Frontal cortex (tissue), 4 donors: ENCODE measurements around the gene MYBBP1A. TPM values are rescaled to one million over a fixed set of nuclear protein-coding genes. Genes with fewer than 3 reads are reported as not detected.
A peak's percentile ranks its signal among the peaks of the same experiment; 100 is the strongest.
"Not testable (repeated sequence)": the region's sequence is repeated elsewhere in the genome, so short reads cannot be mapped to it uniquely, and the experiment has no call there.

Experiments
- DNase-seq, 2 donors: peaks; one replicate each; pipeline ENCODE4 v3.0.0; 2012; ENCODE audit warnings: low spot score in 2 of 2
- FAIRE-seq: peaks from 2 replicates; lab custom pipeline; 2012; peaks lifted over from hg19 to GRCh38; lab: Jason Lieb, UNC
- total RNA-seq: library from RNA; depleted of rRNA; stranded (reverse); fragments of >200 nt; gene quantifications from one replicate; pipeline ENCODE4 v1.2.3, GENCODE V29; 2014
- donor health status: control.
- donor health status: control.
- donor health status: control.

Gene MYBBP1A
- total RNA-seq, 1 donor from 2014 or later = 30.2 TPM

DNA sequence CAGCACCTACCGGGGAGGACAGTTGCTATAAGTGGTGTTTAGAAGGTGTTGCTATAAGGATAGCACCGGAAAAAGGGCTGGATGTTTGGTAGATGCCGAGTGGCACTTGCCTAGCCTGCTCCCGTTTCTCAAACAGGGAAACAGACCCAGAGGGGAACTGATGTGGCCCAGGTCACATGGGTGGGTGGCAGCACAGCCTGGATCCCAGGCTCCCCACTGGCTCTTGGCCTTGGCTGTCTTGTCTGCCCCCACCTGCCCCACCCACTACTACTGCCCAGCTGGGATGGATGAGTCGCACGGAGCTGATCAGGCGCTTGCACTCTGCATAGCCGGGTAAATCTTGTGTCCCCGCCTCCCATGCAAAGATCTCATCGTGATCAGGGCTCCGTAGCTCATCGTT is 36.3 kb upstream of the MYBBP1A start:
- FAIRE-seq (no peak), DNase-seq (no peak)

DNA sequence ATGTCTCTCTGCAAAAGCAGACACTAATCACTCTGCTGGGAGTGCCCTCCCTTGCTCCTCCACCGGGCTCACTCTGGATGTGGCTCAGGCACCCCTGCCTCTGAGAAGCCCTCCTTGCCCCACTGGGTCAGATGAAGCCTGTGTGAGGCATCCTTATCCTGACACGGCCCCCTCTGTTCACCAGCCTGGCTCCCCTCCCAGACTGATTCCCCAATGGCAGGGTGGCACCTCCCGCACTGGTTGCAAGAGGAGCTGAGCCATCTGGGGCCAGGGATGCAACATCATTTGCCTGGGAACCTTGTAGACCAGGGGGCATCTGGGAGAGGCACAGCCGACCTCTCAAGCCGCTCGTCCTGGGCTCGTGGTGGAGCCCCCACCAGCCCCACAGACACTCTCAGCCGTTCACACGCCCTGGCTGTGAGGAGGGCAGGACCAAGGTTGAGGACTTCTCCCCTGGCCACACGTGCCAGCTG is 35.8 kb upstream of the MYBBP1A start:
- no peak for FAIRE-seq

DNA sequence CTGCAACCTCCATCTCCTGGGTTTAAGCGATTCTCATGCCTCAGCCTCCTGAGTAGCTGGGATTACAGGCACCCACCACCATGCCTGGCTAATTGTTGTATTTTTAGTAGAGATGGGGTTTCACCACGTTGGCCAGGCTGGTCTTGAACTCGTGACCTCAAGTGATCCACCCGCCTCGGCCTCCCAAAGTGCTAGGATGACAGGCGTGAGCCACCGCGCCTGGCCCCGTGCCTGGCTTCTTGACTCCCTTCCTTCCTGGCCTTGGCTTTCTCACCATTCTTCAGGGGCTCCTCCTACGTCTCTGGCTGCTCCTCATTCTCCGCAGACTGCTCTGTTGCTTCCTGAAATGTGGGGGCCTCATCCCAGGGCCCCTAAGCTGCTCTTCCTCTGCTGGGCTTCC is 34.9 kb upstream of the MYBBP1A start:
- DNase-seq, FAIRE-seq: not testable (repeated sequence)

More for the DNA sequence above, 35.8 kb upstream of the MYBBP1A start:
- no peak for DNase-seq

- FAIRE-seq (no peak), DNase-seq (no peak)
Observed at GRCh38 chr17:4588898-4589625, 33.9 kb upstream of the MYBBP1A start.

- FAIRE-seq (no peak), DNase-seq (no peak)
Observed at GRCh38 chr17:4588391-4588790, 33.2 kb upstream of the MYBBP1A start.

DNA sequence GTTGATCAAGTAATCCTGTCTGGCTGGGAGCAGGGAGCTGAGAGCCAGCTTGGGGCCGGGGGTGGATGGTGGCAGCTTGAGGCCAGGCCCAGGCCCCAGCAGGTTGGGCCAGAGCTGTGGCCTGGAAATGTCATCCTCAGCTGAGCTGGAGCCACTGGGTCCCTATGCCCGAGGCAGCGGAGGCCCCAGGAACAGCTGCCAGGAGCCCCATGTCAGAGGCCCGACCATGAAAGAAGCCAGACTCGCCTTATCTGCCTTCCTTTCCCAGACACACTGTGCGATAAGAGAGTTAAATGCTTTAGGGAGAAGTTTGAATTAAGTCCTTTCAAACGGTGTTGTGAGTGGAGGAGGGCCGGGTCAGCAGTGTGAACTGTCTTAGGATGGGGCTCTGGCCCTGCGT is 32.6 kb upstream of the MYBBP1A start:
- FAIRE-seq = no peak
- DNase-seq = no peak

DNA sequence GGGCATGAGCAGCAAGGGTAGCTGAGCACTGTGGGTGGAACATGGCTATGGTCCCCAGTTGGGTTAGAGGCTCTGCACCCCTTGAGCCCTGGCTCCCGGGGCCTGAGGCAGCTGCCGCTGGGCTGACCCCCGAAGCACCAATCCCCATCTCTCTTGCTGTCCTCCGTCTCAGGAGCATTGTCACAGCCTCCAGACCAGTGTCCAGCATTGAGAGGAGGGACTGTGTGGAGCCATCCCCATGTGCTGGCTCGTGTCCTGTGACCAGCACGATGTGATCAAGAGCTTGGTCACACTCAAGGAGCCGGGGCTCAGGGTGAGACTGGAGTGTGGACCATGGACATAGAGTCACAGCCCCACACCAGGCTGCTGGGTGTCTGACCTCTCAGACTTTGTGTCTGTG is 32.0 kb upstream of the MYBBP1A start:
- FAIRE-seq (no peak), DNase-seq (no peak)

DNA sequence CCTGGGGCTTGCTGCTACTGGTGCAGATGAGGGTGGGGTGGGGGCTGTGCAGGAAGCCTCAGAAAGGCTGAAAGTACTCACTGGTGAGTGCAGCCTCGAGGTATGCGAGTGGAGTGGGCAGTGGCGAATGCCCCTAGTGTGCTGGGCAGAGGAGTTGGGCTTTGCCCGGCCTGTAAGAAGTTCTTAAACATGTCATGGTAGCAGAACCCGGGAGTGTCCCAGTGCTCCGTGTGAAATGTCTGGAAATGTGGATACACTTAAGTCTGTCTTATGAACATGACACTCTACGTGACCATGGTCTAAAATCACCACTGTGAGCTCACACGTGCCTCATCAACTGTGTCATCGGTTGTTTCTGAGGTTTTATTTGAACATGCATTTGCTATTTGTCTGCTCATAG is 30.9 kb upstream of the MYBBP1A start:
- DNase-seq = no peak
- FAIRE-seq = no peak

DNA sequence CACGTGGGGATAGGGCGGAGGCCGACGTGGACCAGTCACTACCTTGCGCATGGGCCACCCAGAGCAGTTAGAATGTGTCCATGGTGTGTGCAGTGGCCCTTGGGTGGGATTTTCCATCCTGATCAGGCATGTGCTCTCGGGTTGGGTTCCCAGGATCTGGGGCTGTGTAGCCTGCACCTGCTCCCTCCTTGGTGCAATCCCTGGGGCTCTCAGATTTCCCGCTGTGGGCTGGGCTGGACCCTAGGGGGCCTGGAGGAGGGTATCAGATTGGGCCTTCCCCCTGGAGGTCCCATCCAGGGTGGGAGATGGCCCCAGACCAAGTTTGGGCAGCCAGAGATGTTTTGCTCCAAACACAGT is 30.4 kb upstream of the MYBBP1A start:
- FAIRE-seq (no peak), DNase-seq (no peak)

DNA sequence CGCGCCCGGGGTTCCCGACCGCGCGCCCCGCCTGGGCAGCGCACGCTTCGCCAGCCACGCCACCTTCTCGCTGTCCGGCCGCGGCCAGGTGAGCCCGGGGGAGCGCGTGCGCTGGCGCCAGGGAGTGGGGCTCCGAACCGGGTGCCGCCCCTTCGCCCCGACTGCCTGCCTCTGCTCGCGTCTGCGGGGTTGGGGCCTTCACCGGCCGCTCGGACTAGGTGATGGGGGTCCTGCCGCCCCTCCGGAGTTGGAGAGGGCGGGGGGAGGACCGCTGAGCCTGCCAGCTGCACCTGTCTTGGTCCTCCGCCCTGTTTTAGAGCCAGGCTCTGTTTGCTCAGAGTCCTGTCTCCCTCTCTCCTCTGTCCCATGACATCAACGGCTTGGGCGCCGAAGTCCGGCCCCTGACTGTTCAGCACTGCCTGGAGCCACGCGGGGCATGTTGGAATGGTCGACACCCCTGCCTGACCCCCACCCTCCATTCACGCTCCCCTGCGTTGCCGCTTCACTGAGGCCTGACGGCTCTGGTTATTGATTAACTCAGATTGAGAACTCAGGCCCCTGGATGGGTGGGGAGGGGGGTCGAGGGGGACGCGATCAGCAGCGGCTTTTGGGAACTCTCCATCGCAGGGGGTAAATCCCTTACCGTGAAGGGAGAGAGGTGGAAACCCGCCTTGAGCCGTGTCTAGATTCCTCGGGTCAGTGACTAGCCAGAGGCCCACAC is 29.9 kb upstream of the MYBBP1A start:
- FAIRE-seq = no peak
- DNase-seq = no peak

- DNase-seq (peak in 1 of 2 donors; percentile 73), FAIRE-seq (no peak)
Observed at GRCh38 chr17:4584101-4584916, 29.1 kb upstream of the MYBBP1A start, which contains the start of gene SMTNL2. SMTNL2 (plus strand) TSS chr17:4584529; CDS start chr17:4584606, 77 bp downstream.

DNA sequence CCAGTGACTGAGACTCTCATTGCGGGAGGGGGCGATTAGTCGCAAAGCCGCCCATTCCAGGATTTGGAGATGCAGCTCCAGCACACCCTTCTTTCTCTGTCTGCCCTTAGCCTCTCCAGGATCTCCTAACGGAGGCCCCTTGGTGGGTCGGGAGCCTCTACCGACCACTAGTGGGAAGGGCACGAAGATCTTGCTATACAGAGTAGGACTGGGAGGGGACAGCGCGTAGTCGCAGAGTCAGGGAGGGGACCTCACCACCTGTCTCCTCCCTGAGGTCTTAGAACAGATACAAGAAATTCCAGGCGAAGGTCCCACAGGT is 28.6 kb upstream of the MYBBP1A start:
- peak in 1 of 2 donors; percentile 51 for DNase-seq
- FAIRE-seq = no peak

GRCh38 chr17:4583206-4583605 is 28.0 kb upstream of the MYBBP1A start:
- FAIRE-seq (no peak), DNase-seq (no peak)

DNA sequence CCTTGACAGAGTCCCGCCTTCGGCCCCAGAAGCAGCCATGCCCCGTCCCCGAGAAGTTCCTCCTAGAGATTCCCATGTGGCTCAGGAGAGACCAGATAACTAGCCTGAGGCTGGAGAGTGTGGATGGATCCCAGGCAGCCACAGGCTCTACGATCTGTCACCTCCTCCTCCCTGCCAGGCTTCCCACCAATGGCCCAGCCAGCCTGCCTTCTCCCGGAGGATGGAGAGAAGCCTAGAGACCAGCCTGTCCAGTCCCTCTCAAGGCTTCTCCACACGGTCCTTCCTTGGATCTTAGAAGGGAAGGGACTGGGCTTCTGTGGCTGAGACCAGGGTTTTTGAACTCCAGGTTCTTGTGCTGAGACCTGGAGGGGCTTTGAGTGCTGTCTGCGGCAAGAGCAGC is 27.5 kb upstream of the MYBBP1A start:
- FAIRE-seq = no peak

GRCh38 chr17:4582101-4582501 is 26.9 kb upstream of the MYBBP1A start:
- DNase-seq (no peak), FAIRE-seq (no peak)

More for the DNA sequence above, 27.5 kb upstream of the MYBBP1A start:
- no peak for DNase-seq

DNA sequence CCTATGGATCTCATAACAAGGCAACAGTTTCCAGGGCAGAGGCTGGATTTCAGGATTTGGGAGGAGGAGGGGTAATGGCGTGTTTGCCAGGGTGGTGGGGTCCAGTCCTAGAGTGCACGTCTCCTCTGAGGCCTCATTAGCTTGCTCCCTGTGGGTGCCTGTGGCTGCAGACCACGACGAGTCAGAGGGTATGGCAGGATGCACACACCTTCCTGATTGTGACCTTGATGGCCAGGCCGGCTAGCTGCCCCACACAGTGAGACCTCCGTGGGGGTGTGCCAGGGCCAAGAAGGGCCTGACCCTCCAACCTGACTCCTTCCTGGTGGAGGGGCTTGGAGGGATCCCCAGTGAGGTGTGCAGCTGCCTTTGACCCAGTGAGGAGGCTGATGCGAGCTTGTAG is 25.1 kb upstream of the MYBBP1A start:
- FAIRE-seq (no peak), DNase-seq (no peak)

- FAIRE-seq = no peak
Observed at GRCh38 chr17:4579678-4580077, 24.5 kb upstream of the MYBBP1A start.

GRCh38 chr17:4578349-4578748 is 23.2 kb upstream of the MYBBP1A start:
- FAIRE-seq, DNase-seq: not testable (repeated sequence)

More at GRCh38 chr17:4579678-4580077, 24.5 kb upstream of the MYBBP1A start:
- DNase-seq = no peak

DNA sequence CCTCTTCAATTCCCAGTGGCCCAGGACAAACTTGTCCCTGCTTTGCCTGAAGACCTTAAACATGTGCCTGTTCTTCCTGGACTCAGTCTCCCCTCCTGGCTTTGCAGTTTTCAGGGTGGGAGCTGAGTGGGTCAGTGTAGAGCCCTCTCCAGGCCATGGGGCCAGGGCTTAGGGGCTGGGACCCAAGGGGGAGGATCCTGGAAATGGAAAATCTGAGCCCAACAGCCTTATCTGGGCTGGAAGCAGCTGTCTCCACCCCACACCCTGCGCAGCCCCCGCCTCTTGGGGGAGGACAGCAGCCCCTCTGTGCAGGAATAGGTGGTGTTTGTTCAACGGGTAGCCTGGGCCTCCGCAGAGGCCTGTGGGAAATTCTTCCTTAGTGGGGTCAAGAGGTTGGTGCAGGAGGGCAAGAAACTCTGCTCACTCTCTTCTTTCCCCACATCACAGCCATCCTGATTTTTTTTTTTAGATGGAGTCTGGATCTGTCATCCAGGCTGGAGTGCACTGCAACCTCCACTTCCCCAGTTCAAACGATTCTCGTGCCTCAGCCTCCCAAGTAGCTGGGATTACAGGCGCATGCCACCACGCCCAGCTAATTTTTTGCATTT is 22.3 kb upstream of the MYBBP1A start:
- DNase-seq = no peak
- no peak for FAIRE-seq

- FAIRE-seq (no peak), DNase-seq (no peak)
Observed at GRCh38 chr17:4576729-4577322, 21.6 kb upstream of the MYBBP1A start.
